Spleen (tissue), 11 donors: ENCODE results near the gene TMEM229B. TPM values are rescaled to one million over a fixed set of nuclear protein-coding genes. Genes with fewer than 3 reads are reported as not detected.
"Not testable (repeated sequence)": the region's sequence is repeated elsewhere in the genome, so short reads cannot be mapped to it uniquely, and the experiment has no call there.

Source experiments
- DNase-seq: peaks from one replicate; pipeline ENCODE4 v3.0.0-alpha.2; 2020
- H3K27ac ChIP-seq, 8 donors: fragments of 200-600 bp; sonication (generic) in 7 of 8; 1 replicate in 4 of 8; 2 replicates in 4 of 8; pipeline versions ENCODE4 v1.5.0 to v1.8.0; 2016 to 2021; ENCODE audit warnings: inconsistent platforms in 4 of 8, mild to moderate bottlenecking in 4 of 8, moderate library complexity in 1 of 8
- H3K27me3 ChIP-seq, 7 donors: fragments of 200-600 bp; sonication (generic) in 6 of 7; replicated peaks in 1 of 7; 1 replicate in 4 of 7; 2 replicates in 3 of 7; pipeline versions ENCODE4 v1.5.0 to v1.8.0; 2016 to 2021; ENCODE audit warnings: inconsistent platforms in 3 of 7, mild to moderate bottlenecking in 1 of 7
- H3K36me3 ChIP-seq, 6 donors: fragments of 200-600 bp; sonication (generic) in 5 of 6; 1 replicate in 4 of 6; 2 replicates in 2 of 6; pipeline versions ENCODE4 v1.5.0 to v1.8.0; 2016 to 2021; ENCODE audit warnings: inconsistent platforms in 2 of 6
- H3K4me1 ChIP-seq, 6 donors: fragments of 200-600 bp; sonication (generic) in 5 of 6; 1 replicate in 3 of 6; 2 replicates in 3 of 6; pipeline versions ENCODE4 v1.5.0 to v1.8.0; 2016 to 2021; ENCODE audit warnings: inconsistent platforms in 3 of 6
- H3K4me3 ChIP-seq, 8 donors: fragments of 200-600 bp; sonication (generic) in 7 of 8; 1 replicate in 4 of 8; 2 replicates in 4 of 8; pipeline versions ENCODE4 v1.5.0 to v1.8.0; 2016 to 2021; ENCODE audit warnings: inconsistent platforms in 4 of 8, mild to moderate bottlenecking in 4 of 8, moderate library complexity in 2 of 8
- H3K9me3 ChIP-seq, 8 donors: fragments of 200-600 bp; sonication (generic) in 7 of 8; 1 replicate in 4 of 8; 2 replicates in 4 of 8; pipeline versions ENCODE4 v1.5.0 to v1.8.0; 2016 to 2021; ENCODE audit warnings: inconsistent platforms in 4 of 8
- POLR2A ChIP-seq, 3 donors: fragments of 450-650 bp; IDR thresholded peaks; one replicate each; pipeline ENCODE4 v1.5.1; 2017; ENCODE audit warnings: antibody characterized with exemption in 3 of 3, mild to moderate bottlenecking in 1 of 3
- POLR2AphosphoS5 ChIP-seq, 3 donors: sonication (generic); formaldehyde crosslinking; IDR thresholded peaks; one replicate each; pipeline ENCODE4 v1.5.1; 2017; ENCODE audit warnings: antibody characterized with exemption in 3 of 3
- WGBS, 5 donors: extraction: QIAGEN DNeasy Blood & Tissue Kit in 3 of 5; methylation state at CpG; one replicate each; pipeline versions ENCODE4 v1.1.5 to v1.1.7; 2013 to 2018; 5-methylcytosine and 5-hydroxymethylcytosine counted together
- intact Hi-C: fragments of 100-400 bp; cut with DNase I; formaldehyde crosslinking; loops from one replicate; pipeline ENCODE4 v1.15.0; 2023; ENCODE audit warnings: low total_unique reads
- polyA plus RNA-seq, 3 donors: library from polyadenylated mRNA; stranded (reverse); fragments of 200-250 nt; gene quantifications; one replicate each; pipeline ENCODE4 v1.2.1, GENCODE V29; 2013
- total RNA-seq, 7 donors: library from RNA; depleted of rRNA in 3 of 7; stranded (reverse); fragments of >200 nt in 3 of 7; fragmentation: NEBNext Ultra II Directional in 4 of 7; extraction: Animal tissue kit (Norgen Biotek cat#: 25700) in 4 of 7; gene quantifications; one replicate each; pipeline versions ENCODE4 v1.1.0 to v1.2.1, GENCODE V29; 2016 to 2021
- TF ChIP-seq, protein P1 (sequence below), 11 experiments: fragments of 200-600 bp in 7 of 11; fragments of 450-650 bp in 4 of 11; sonication (generic) in 4 of 11; IDR thresholded peaks in 8 of 11; conservative IDR thresholded peaks in 3 of 11; 1 replicate in 7 of 11; 2 replicates in 4 of 11; pipeline versions ENCODE4 v1.4.0 to v1.8.0; 2016 to 2021; ENCODE audit warnings: antibody characterized with exemption in 11 of 11, inconsistent platforms in 4 of 11, mild to moderate bottlenecking in 1 of 11
- donor health status: healthy with polysubstance abuse.
- donor health status: DM: no; HTN: no; CAD: no; lungs with moderate emphysema.
- donor health status: DM: no; HTN: no; CAD: no.
- donor health status: Bipolar disorder and iron deficiency.
- donor health status: healthy.
- donor health status: DM: no; HTN: no; CAD: no.
- donor health status: DM: yes; HTN: yes; CAD: no.

Gene TMEM229B
- total and polyA plus RNA-seq, 10 donors: 3.0 to 36.0 (median 25.2) TPM

DNA sequence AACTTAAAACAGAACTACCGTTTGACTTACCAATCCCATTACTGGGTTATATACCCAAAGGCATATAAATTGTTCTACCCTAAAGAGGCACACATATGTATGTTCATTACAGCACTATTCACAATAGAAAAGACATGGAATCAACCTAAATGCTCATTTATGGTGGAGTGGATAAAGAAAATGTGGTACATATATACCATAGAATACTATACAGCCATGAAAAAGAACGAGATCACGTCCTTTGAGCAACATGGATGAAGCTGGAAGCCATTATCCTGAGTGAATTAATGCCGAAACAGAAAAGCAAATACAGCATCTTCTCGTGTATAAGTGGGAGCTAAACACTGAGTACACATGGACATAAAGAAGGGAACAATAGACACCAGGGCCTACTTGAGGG is 31.8 kb downstream of the TMEM229B start:
- TF ChIP-seq POLR2AphosphoS5 (IDR thresholded peaks at IDR 0.05) (no peak), POLR2A (IDR thresholded peaks at IDR 0.05) (no peak)
- TF ChIP-seq, protein P1, sequence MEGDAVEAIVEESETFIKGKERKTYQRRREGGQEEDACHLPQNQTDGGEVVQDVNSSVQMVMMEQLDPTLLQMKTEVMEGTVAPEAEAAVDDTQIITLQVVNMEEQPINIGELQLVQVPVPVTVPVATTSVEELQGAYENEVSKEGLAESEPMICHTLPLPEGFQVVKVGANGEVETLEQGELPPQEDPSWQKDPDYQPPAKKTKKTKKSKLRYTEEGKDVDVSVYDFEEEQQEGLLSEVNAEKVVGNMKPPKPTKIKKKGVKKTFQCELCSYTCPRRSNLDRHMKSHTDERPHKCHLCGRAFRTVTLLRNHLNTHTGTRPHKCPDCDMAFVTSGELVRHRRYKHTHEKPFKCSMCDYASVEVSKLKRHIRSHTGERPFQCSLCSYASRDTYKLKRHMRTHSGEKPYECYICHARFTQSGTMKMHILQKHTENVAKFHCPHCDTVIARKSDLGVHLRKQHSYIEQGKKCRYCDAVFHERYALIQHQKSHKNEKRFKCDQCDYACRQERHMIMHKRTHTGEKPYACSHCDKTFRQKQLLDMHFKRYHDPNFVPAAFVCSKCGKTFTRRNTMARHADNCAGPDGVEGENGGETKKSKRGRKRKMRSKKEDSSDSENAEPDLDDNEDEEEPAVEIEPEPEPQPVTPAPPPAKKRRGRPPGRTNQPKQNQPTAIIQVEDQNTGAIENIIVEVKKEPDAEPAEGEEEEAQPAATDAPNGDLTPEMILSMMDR (IDR thresholded peaks at IDR 0.05 in 8 of 11, conservative IDR thresholded peaks at IDR 0.05 in 3 of 11): no peak
- H3K36me3 ChIP-seq: no peaks in the 10 kb centered on the region
- WGBS, 5 donors: 79 to 94% (median 90%) methylated on average over 5 of the region's 5 CpGs
- H3K4me3 ChIP-seq: no peak overlapping the region
- intact Hi-C loops: no loop called here
- no peak overlapping the region for H3K27ac ChIP-seq
- no peaks in the 10 kb centered on the region for H3K27me3 ChIP-seq
- DNase-seq: no peak
- H3K4me1 ChIP-seq: no peaks in the 10 kb centered on the region
- H3K9me3 ChIP-seq: peaks cover 0 to 4% (median 0%) of the 10 kb centered on the region in 8 donors

DNA sequence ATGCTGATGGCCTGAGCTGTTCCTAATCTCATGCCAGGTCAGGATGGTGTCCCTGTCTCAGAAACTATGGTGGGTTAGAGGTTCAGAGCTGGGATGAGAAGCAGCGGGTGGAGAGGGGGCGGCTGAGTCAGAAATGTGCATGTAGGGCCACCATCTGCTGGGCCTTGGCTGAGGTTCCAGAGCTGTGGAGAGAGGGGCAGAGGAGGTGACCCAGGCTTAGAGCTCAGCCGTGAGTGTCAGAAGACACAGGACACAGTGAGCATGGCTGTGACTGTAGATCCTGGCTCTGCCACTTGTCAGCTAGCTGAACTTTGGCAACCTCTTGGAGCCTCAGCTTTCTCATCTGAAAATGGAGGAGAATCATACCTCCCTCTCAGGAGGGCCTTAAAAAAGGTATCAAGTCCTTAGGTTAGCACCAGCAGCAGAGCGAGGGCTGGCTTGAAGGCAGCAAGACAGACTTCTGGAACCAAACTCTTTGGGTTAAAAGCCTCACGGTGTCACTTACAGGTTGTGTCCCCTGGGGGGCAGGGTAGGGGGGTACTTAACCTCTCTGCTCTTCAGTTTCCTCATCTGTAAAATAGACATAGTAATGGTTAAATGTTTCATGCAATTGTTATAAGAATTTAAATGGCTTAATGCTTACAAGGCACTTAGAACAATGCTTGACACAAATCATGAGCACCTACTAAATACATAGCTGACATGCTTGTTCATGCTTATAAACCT is 34.8 kb downstream of the TMEM229B start:
- Histone ChIP-seq H3K9me3 (peaks cover 0 to 12% (median 2%) of the 10 kb centered on the region in 8 donors), H3K27ac (no peak overlapping the region), H3K36me3 (no peaks in the 10 kb centered on the region), H3K4me3 (no peak overlapping the region), H3K4me1 (no peaks in the 10 kb centered on the region), H3K27me3 (no peaks in the 10 kb centered on the region)
- TF ChIP-seq, protein P1 (IDR thresholded peaks at IDR 0.05 in 8 of 11, conservative IDR thresholded peaks at IDR 0.05 in 3 of 11): no peak
- no peak for TF ChIP-seq POLR2AphosphoS5 (IDR thresholded peaks at IDR 0.05)
- WGBS, 5 donors: 81 to 92% (median 89%) methylated on average over 4 to 5 of the region's 5 CpGs
- intact Hi-C loops: no loop called here
- DNase-seq: no peak

DNA sequence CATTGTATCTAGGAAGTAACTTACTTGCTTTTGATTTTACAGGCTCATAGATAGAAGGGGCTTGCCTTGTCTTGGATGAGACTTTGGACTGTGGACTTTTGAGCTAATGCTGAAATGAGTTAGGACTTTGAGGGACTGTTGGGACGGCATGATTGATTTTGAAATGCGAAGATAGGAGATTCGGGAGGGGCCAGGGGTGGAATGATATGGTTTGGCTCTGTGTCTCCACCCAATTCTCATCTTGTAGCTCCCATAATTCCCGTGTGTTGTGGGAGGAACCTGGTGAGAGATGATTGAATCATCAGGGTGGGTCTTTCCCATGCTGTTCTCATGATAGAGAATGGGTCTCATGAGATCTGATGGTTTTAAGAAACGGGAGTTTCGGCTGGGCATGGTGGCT is 36.9 kb downstream of the TMEM229B start:
- H3K9me3 ChIP-seq: peaks cover 0 to 12% (median under 1%) of the 10 kb centered on the region in 8 donors
- H3K27me3 ChIP-seq, H3K36me3 ChIP-seq, H3K4me1 ChIP-seq, H3K4me3 ChIP-seq, DNase-seq, H3K27ac ChIP-seq, intact Hi-C loops: not testable (repeated sequence)
- WGBS, 5 donors: 86 to 92% (median 89%) methylated on average over 6 of the region's 6 CpGs

DNA sequence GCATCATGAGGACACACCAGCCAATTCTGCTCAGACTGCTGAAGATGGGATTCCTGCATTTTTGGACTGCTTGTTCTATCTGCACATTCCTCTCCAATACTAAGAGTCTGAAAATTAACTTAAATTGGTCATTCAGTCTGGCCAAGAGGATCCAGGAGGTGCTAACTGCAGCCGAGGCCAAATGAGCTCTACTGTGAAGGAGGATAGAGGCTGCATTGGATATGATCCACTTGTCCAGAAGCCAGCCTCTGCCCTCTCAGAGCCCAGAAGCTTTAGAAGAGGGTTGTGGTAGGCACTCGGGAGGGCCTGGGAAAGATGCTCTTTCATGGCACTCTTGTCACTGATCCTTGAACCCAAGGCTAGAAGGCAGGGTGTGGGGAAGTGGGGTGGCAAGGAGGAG is 39.4 kb downstream of the TMEM229B start:
- peaks cover 0 to 12% (median 0%) of the 10 kb centered on the region in 8 donors for H3K9me3 ChIP-seq
- 88 to 100% (median 90%) methylated on average over 2 of the region's 2 CpGs for WGBS, 5 donors
- H3K36me3 ChIP-seq: no peaks in the 10 kb centered on the region
- H3K4me1 ChIP-seq: no peaks in the 10 kb centered on the region
- no peak overlapping the region for H3K27ac ChIP-seq
- H3K27me3 ChIP-seq: no peaks in the 10 kb centered on the region
- intact Hi-C loops: no loop called here
- TF ChIP-seq POLR2A (IDR thresholded peaks at IDR 0.05): no peak
- TF ChIP-seq, protein P1 (IDR thresholded peaks at IDR 0.05 in 8 of 11, conservative IDR thresholded peaks at IDR 0.05 in 3 of 11): no peak
- DNase-seq: no peak
- no peak overlapping the region for H3K4me3 ChIP-seq
